GM12875 (cell line): ENCODE results near the gene NAV2.

Source experiments
- H3K4me3 ChIP-seq: one replicate; pipeline ENCODE4 v1.5.1; 2011; ENCODE audit warnings: low read depth, low read length, control low read depth
- TF ChIP-seq, protein P1 (sequence below): IDR thresholded peaks from 2 replicates; pipeline ENCODE4 v1.5.1; 2011; ENCODE audit warnings: low read depth, mild to moderate bottlenecking, control low read depth, inconsistent platforms, low read length, moderate library complexity, borderline replicate concordance; ENCODE audit not compliant: insufficient read depth

The NAV2 gene

DNA sequence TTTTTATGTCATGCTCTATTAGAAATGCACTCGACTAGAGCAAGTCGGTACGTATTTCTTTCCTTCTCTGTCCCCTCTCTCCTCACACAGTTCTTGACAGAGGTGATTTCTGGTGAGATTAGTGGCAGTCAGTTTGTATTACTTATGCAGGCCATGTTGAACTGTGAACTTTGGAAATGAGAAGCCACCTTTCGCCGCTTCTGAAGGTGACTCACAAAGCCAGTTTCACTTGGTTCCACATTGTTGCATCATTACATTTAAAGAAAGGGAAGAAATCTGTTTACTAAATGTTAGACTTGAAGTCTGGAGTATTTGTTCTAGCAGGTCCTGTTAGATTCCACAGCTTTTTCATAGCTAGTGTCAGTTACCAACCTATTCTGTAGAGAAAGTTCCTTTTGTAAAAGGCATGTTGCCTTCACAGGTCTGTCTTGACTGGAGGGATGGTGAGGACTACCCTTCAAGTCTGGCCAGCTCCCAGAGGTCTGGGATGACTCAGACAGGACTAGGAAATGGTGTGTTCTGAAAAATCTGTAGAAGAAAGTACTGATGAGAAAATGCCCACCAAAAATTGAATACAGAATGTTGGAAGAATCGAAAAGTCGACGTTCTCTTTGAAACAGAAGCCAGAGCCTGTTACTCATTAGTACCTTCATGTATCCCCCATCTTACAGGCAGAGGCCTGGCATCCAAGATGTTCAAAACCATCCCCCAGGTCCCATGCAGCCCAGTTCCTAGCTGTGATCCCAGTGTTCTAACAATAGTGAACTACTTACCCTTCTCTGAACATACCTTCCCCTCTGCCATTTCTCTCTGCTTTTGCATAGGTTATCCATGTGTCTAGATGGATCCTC lies 266.3 kb downstream of the NAV2 start:
- TF ChIP-seq, protein P1, sequence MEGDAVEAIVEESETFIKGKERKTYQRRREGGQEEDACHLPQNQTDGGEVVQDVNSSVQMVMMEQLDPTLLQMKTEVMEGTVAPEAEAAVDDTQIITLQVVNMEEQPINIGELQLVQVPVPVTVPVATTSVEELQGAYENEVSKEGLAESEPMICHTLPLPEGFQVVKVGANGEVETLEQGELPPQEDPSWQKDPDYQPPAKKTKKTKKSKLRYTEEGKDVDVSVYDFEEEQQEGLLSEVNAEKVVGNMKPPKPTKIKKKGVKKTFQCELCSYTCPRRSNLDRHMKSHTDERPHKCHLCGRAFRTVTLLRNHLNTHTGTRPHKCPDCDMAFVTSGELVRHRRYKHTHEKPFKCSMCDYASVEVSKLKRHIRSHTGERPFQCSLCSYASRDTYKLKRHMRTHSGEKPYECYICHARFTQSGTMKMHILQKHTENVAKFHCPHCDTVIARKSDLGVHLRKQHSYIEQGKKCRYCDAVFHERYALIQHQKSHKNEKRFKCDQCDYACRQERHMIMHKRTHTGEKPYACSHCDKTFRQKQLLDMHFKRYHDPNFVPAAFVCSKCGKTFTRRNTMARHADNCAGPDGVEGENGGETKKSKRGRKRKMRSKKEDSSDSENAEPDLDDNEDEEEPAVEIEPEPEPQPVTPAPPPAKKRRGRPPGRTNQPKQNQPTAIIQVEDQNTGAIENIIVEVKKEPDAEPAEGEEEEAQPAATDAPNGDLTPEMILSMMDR: no peak

DNA sequence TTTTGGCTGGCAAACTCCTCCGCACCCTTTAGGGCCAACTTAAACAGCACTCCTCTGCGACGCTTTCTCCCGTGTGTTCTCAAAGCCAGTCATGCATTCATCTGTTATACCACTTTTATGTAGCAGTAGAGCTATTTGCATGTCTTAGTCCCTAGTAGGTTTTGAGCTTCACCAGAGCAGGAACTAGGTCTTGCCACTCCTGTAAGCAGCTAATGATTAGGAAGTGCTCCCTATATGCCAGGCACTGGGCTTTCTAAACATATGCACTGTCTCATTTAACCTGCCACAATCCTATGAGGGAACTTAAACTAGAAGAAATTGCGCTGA lies 266.8 kb downstream of the NAV2 start:
- TF ChIP-seq, protein P1: no peak
- H3K4me3 ChIP-seq: no peak overlapping the region

More for the DNA sequence above, 266.3 kb downstream of the NAV2 start:
- no peak overlapping the region for H3K4me3 ChIP-seq

DNA sequence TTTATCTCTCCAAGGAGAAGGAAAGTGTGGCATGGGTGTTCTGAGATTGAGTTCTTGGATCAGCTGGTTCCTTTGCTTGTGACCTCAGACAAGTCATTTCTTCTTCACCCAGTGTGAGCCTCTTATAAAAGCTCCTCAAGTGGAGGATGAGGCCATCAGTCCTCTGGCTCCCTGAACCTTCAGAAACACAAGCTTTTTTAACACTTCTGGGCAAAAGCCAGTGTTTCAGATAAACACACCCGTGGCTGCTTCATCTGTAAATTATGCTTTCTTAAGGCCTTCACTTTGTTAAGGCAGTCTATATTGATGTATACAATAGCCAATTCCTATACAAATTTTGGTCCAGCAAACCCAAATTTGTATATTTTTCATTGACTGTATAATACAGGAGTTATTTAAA lies 267.8 kb downstream of the NAV2 start:
- TF ChIP-seq, protein P1: no peak
- no peak overlapping the region for H3K4me3 ChIP-seq

DNA sequence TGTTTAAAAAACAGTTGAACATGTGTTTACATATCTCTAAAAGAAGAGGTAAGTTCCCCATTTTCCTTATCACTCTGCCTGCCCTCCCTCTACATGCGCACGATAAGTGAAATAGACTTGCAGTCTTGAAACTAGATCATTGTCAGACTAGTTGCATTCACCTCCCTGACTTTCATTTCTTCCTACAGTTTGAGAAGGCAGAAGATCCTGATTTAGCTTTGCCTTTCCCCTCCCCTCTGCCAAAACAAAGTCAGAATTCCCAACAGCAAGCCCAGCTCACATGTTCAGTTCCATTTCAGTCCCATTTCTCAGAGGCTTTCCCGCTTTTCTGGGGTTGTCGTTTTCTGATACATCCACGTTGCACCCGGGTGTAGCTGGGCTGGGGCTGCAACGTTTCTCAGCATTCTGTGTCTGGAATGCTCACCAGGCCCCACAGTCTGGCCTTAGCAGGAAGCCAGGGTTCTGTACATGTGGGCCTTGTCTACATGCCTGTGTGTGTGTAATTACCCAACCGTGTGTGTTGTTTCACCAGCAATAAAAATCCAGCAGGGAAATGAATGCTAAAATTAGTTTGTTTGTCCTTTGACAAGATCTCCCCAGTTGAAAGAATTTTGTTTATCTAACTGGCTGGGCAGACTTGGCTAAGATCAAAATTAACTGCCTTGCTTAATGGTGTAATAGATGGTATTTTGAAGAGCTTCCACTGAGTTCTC lies 268.5 kb downstream of the NAV2 start:
- H3K4me3 ChIP-seq: no peak overlapping the region
- TF ChIP-seq, protein P1: no peak

DNA sequence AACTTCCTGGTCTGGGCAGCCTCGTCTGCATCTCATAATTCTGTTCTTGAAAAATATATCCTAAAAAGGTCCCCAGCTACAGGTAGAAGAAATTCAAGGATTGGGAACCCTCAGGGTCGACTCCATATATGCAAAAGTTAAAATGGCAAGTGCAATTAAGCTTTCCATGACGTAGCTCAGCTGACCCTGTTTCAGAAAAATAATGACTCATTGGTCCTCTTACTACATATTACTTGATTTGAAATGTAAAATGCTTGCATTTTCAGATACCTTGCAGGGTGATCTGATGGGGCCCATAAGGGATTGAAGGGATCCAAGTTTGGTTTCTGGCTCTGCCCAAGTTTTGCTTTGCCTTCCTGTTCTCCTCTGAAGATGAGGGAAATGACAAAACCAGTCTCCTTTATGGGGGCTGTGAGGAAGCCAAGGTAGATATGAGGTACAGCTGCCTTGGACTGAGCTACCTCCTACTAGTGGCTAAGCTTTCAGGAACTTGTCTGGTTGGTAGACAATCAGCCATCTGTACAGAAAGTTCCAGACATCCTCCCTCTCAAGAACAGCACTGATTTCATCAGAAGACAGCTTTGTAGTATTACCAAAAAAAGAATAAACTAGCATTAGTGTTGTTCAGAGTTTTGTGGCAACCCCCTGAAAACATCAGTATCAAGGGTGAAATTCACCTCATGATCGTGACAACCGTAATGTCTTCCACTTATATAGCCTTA lies 270.3 kb downstream of the NAV2 start:
- TF ChIP-seq, protein P1: no peak
- H3K4me3 ChIP-seq: no peak overlapping the region

DNA sequence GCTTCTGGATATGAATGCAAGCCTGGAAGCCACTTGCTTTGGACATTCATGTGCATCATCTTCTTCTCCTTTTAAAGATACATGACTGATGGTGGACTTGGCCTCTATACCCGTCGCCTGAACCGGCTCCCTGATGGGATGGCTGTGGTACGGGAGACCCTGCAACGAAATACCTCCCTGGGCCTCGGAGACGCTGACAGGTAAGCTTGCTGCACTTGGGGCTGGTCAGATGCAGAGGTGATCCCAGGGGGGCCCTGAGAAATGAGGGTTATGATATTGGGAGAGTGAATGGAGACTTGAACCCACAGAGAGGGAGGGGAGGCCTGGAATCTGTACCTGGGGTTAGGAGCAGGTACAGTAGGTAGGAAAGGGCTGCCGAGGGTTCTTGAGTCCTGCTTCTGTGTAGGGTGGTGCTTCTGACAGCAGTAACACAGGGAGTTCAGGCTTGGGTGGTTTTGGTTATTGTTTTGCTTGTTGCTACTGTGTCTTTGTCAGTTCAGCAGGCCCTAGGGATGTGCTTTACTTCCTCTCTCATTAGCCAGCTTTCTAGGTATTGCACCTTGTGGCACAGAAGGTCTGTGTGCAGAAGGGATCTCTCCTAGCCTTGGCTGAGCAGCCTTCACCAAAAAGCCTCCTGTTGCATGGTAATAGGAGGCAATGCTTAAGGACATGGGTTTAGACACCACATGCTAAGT lies 271.6 kb downstream of the NAV2 start:
- TF ChIP-seq, protein P1: no peak

More for the DNA sequence above, 271.6 kb downstream of the NAV2 start:
- H3K4me3 ChIP-seq: no peak overlapping the region
